Heart left ventricle (tissue), 13 donors: ENCODE data around the gene LZTFL1.

ENCODE experiments used
- CTCF ChIP-seq, 12 donors: fragments of 200-600 bp; sonication (generic) in 4 of 12; IDR thresholded peaks; one replicate each; pipeline versions ENCODE4 v1.5.0 to v1.8.0; 2018 to 2022; ENCODE audit warnings: antibody characterized with exemption in 12 of 12, mild to moderate bottlenecking in 5 of 12
- POLR2A ChIP-seq, 2 donors: fragments of 450-650 bp; IDR thresholded peaks; one replicate each; pipeline ENCODE4 v1.6.1; 2017; ENCODE audit warnings: antibody characterized with exemption in 2 of 2, mild to moderate bottlenecking in 2 of 2, moderate library complexity in 2 of 2
- donor health status: ischemic (EF 13 %, LVEDD 7.1; RV severe dilation, severe dysfunction).
- donor health status: DM: no; HTN: yes; CAD: no.
- donor health status: DM: no; HTN: no; CAD: no.
- donor health status: ischemic (EF 25% LVEDD 6.9; RV normal size, moderate dysfunction).
- donor health status: ischemic (EF 25% LVEDD 5.7; RV mildly dilated, moderate dysfunction).
- donor health status: ischemic (EF 35%, LVEDD 5.7; RV mildly dilated, moderate dysfunction).
- donor health status: nonischemic (EF 11% LVEDD 7.7; RV severe dilation, severe dysfunction).
- donor health status: DM: yes; HTN: yes; CAD: no.
- donor health status: PGD.
- donor health status: ischemic (EF 29% LVEDD 5.4; RV normal size, mild dysfunction).
- donor health status: nonischemic (EF 23%, LVEDD 6.1; RV moderate dilation, normal function).

DNA sequence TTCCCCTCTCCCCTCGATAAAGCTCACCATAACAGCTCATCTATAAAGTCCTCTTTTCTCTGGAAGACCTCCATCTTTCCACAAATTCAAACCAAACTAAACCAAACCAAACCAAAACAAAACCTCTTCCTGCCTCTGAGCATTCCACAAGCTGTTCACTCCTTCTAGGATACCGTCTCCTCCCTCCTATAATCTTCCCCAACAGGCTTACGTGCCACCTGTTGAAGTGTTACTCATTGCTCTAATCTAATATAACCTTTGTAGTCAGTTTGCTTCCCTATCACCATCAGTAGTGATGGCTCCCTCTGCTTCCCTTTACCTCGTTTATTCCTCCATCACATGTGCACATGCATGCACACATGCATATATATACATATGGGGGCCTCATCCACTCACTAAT, 31.7 kb upstream of the LZTFL1 start:
- TF ChIP-seq CTCF (IDR thresholded peaks at IDR 0.05) (no peak), POLR2A (IDR thresholded peaks at IDR 0.05) (no peak)
